Large intestine (tissue), 3 donors: ENCODE measurements around the gene DACH2. TPM values are rescaled to one million over a fixed set of nuclear protein-coding genes. Genes with fewer than 3 reads are reported as not detected.

Source experiments
- DNase-seq, 2 donors: peaks; one replicate each; pipeline versions ENCODE4 v3.0.0 to v3.0.0-alpha.2; 2013
- H3K27ac ChIP-seq: one replicate; pipeline ENCODE4 v1.5.1; 2013; ENCODE audit warnings: low read length
- H3K27me3 ChIP-seq: 2 replicates; pipeline ENCODE4 v1.6.1; 2013; ENCODE audit warnings: low read length; ENCODE audit not compliant: control insufficient read depth, insufficient read depth
- H3K36me3 ChIP-seq: 2 replicates; pipeline ENCODE4 v1.6.1; 2013; ENCODE audit warnings: low read length; ENCODE audit not compliant: control insufficient read depth, insufficient read depth
- H3K4me1 ChIP-seq: one replicate; pipeline ENCODE4 v1.6.1; 2013; ENCODE audit warnings: low read length; ENCODE audit not compliant: control insufficient read depth, insufficient read depth
- H3K4me3 ChIP-seq: one replicate; pipeline ENCODE4 v1.5.1; 2013; ENCODE audit warnings: low read length
- H3K9me3 ChIP-seq: one replicate; pipeline ENCODE4 v1.6.1; 2013; ENCODE audit warnings: mild to moderate bottlenecking, low read depth, low read length, moderate library complexity; ENCODE audit not compliant: control insufficient read depth
- WGBS: methylation state at CpG from one replicate; pipeline ENCODE4 v1.1.5; 2013; ENCODE audit warnings: low lambda C conversion rate; ENCODE audit not compliant: insufficient coverage; 5-methylcytosine and 5-hydroxymethylcytosine counted together
- polyA plus RNA-seq: library from polyadenylated mRNA; unstranded; fragments of 120-200 nt; gene quantifications from one replicate; pipeline ENCODE4 v1.2.1, GENCODE V29; 2013

Gene DACH2
- polyA plus RNA-seq, 1 donor, result 1.9 TPM

DNA sequence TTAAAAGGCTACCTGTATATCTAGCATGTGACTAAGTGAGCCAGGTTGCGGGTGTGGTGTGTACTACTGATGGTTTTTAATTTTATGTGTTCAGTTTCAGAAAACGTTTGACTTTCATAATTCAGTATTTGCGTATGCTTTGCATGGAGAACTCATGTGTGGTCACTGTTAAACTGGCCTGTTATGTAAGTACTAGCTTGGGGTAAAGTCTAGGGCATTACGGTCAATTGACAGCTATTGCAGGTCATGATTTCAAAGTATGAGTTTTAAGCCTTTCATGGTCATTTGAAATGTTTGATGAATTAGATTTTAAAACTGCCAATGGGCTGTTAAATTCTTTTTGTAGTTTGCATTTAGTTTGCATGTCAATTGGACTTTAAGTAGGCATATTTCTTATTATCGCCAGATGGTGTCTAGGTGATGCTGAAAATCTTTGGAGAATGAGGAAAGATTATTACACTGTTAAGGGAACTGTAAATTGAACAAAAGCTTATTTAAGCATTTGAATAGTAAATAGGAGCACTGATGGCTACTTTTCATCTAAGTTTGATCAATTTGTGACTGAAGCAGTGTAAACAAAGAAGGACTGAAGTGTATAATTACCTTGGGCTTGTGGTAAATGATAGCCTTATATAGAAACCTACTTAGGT lies 563.4 kb downstream of the DACH2 start:
- Histone ChIP-seq H3K4me1 (no peaks in the 10 kb centered on the region), H3K4me3 (no peak overlapping the region), H3K27me3 (no peaks in the 10 kb centered on the region), H3K27ac (no peak overlapping the region), H3K36me3 (no peaks in the 10 kb centered on the region), H3K9me3 (no peaks in the 10 kb centered on the region)
- no CpG with 5 or more reads among the region's 5 CpGs for WGBS
- DNase-seq, result no peak

DNA sequence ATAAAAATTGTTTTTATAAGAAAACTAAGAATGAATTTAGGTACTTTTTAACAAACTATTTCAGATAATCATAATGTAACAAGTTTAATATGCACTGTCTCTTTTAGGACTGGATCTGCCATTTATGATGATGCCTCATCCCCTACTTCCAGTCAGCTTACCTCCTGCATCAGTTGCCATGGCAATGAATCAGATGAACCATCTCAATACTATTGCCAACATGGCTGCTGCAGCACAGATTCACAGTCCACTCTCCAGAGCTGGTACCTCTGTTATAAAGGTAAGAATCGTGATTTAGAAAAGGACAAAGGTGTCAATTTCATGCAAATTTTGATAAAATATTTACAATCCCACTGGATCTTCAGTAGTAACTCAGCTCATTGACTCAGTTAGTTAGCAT lies 566.2 kb downstream of the DACH2 start:
- Histone ChIP-seq H3K9me3 (no peaks in the 10 kb centered on the region), H3K4me3 (no peak overlapping the region), H3K4me1 (no peaks in the 10 kb centered on the region), H3K27me3 (no peaks in the 10 kb centered on the region), H3K36me3 (no peaks in the 10 kb centered on the region), H3K27ac (no peak overlapping the region)
- no CpG with 5 or more reads among the region's 1 CpG for WGBS
- no peak for DNase-seq

DNA sequence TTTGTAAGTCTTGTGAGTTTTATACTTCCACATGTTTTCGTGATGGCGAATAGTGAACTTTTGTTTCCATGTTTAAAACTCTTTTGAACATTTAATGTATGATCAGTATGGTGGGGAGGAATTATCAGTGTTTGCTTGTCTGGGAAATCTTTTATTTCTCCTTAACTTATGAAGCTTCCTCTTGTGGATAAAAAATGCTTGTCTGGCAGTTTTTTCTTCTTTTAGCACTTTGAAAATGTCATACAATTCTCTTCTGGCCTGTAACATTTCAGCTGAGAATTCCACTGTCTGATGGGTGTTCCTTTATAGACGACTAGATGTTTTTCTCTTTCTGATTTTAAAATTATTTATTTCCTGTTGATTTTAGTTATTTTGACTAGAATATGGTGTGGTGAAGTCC lies 576.0 kb downstream of the DACH2 start:
- Histone ChIP-seq H3K4me3 (no peak overlapping the region), H3K27ac (no peak overlapping the region), H3K9me3 (no peaks in the 10 kb centered on the region), H3K4me1 (no peaks in the 10 kb centered on the region), H3K36me3 (no peaks in the 10 kb centered on the region), H3K27me3 (no peaks in the 10 kb centered on the region)
- WGBS, result no CpG with 5 or more reads among the region's 3 CpGs
- DNase-seq, result no peak

DNA sequence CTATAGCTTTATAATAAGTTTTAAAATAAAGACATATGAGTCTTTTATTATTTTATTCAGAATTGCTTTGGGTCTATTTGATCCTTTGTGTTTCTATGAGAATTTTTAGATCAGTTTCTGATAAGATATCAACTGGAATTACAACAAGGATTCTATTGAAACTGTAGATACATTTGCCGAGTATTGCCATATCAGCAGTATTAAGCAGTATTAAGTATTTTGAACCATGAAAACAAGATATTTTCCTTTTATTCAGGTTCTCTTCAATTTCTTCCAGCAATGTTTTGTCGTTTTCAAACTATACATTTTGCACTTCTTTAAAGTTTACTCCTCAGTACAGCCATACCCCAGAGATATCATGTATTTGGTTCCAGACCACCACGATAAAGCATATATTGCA lies 598.8 kb downstream of the DACH2 start:
- WGBS, result no CpG with 5 or more reads among the region's 3 CpGs

DNA sequence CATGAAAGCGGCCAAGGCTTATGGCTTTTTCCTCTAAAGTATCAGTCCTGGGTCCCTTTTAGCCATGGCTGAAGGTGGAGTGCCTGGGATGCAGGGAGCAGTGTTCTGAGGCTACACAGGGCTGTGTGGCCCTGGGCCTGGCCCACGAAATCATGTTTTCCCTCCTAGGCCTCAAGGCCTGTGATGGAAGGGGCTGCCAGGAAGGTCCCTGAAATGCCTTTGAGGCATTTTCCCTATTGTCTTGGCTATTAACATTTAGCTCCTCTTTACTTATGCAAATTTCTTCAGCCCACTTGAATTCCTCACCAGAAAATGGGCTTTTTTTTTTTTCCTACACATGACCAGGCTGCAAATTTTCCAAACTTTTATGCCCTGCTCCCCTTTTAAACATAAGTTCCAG lies 657.0 kb downstream of the DACH2 start:
- Histone ChIP-seq H3K27me3 (no peaks in the 10 kb centered on the region), H3K36me3 (no peaks in the 10 kb centered on the region), H3K4me3 (no peak overlapping the region), H3K27ac (no peak overlapping the region), H3K4me1 (no peaks in the 10 kb centered on the region), H3K9me3 (no peaks in the 10 kb centered on the region)
- no CpG with 5 or more reads among the region's 2 CpGs for WGBS
- no peak for DNase-seq

More for the DNA sequence above, 598.8 kb downstream of the DACH2 start:
- Histone ChIP-seq H3K4me1 (no peaks in the 10 kb centered on the region), H3K27ac (no peak overlapping the region), H3K36me3 (no peaks in the 10 kb centered on the region), H3K9me3 (no peaks in the 10 kb centered on the region), H3K27me3 (no peaks in the 10 kb centered on the region), H3K4me3 (no peak overlapping the region)
- no peak for DNase-seq

DNA sequence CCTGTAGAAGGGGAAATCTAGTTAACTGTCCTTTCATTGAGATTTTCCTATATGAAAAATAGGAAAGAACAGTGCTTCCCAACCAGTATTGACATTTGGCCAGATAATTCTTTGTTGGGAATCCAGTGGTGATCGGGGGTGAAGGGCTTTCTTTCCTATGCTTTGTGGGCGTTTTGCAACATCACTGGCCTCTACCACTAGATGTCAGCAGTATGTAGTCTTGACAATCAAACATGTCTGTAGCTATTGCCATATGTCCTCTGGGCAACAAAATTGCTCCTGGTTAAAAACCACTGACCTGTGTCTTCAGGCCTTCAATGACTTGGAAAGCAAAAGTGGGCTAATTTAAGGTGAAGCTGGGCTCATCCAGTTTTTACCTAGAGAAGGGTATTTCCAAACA lies 658.5 kb downstream of the DACH2 start:
- Histone ChIP-seq H3K9me3 (no peaks in the 10 kb centered on the region), H3K4me1 (no peaks in the 10 kb centered on the region), H3K27me3 (no peaks in the 10 kb centered on the region), H3K4me3 (no peak overlapping the region), H3K36me3 (no peaks in the 10 kb centered on the region), H3K27ac (no peak overlapping the region)
- WGBS, result no CpG with 5 or more reads among the region's 2 CpGs
- DNase-seq, result no peak

DNA sequence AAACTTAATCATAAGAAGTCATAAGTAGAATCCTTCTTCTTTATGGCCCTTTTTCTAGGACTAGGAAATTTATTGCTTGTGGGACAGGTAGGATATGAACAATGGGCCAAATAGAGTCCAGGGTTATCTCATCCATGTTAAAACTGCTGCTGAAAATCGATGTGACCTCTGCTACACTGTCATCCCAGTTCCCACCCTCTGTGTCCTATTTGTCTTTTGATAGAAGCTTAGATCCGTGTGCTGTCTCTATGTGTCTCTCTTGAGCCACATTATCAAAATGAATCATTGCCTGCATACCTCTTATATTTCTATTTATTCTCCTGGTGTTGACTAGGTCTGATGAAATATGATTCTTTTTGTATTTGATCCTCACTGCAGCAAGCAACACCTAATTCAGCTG lies 661.4 kb downstream of the DACH2 start:
- H3K9me3 ChIP-seq, result no peaks in the 10 kb centered on the region
- no peak overlapping the region for H3K4me3 ChIP-seq
- H3K27me3 ChIP-seq, result no peaks in the 10 kb centered on the region
- no peaks in the 10 kb centered on the region for H3K4me1 ChIP-seq
- WGBS, result no CpG with 5 or more reads among the region's 2 CpGs
- H3K27ac ChIP-seq, result no peak overlapping the region
- no peaks in the 10 kb centered on the region for H3K36me3 ChIP-seq
- no peak for DNase-seq

DNA sequence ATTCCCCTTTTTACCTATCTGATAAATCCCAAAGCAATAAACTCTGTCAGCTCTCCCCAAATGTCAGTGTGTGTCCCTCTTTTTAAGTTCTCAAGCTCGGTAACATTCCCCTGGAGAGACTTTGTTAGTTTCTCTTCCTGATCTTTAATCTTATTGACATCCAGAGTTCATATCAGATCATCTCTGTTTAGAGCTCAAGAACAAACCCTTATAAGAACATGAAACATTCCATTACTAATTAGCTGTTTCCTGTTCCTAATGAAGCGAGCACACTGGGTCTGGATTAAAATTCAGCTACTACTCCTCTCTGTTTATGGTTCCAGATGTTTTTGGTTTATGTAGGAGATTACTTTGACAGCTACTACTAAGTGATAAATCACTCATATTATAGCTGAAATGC lies 681.5 kb downstream of the DACH2 start:
- Histone ChIP-seq H3K9me3 (no peaks in the 10 kb centered on the region), H3K27ac (no peak overlapping the region), H3K4me1 (no peaks in the 10 kb centered on the region), H3K4me3 (no peak overlapping the region), H3K27me3 (no peaks in the 10 kb centered on the region), H3K36me3 (no peaks in the 10 kb centered on the region)
- no CpG with 5 or more reads among the region's 2 CpGs for WGBS
- DNase-seq, result no peak

DNA sequence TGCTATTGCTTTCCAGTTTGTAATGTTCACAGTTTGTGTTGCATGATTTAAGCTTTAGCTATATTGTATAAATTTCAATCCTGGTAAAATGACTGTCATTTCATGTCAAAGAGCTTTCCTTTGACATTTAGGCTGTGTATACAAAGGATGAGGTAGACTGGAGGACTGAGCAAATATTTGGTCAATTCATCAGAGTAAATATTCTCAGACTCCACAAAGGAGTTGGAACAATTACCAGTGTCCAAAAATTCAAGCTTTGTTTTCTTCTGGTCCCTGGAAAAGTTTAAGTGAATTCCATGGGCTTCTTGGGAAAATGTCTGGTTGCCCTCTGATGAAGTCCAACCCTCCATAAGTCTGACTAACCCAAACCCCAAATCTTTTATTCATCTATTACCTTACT lies 682.4 kb downstream of the DACH2 start:
- Histone ChIP-seq H3K36me3 (no peaks in the 10 kb centered on the region), H3K27ac (no peak overlapping the region), H3K27me3 (no peaks in the 10 kb centered on the region)

DNA sequence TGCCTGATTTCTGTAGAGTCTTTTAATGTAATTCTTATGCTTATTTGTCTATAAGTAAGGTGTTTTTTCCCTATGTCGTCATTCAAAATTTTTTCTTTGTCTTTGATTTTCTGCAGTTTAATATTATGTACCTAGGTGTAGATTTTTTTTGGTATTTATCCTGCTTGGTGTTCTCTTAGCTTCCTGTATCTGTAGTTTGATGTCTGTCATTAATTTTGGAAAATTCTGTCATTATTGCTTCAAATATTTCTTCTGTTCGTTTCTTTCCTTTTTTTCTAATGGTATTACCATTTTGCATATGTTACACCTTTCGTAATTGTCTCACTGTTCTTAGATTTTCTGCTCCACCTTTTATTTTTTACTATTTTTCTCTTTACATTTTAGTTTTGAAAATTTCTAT lies 696.9 kb downstream of the DACH2 start:
- 76% methylated on average over 2 of the region's 3 CpGs for WGBS
- no peaks in the 10 kb centered on the region for H3K4me1 ChIP-seq
- no peak overlapping the region for H3K27ac ChIP-seq
- no peak for DNase-seq
- H3K36me3 ChIP-seq, result no peaks in the 10 kb centered on the region
- H3K27me3 ChIP-seq, result no peaks in the 10 kb centered on the region
- H3K9me3 ChIP-seq, result no peaks in the 10 kb centered on the region
- no peak overlapping the region for H3K4me3 ChIP-seq

More for the DNA sequence above, 682.4 kb downstream of the DACH2 start:
- H3K9me3 ChIP-seq, result no peaks in the 10 kb centered on the region
- H3K4me3 ChIP-seq, result no peak overlapping the region
- no peak for DNase-seq
- no peaks in the 10 kb centered on the region for H3K4me1 ChIP-seq
